ENCODE measurements around the gene ABCA7.

The ABCA7 gene

DNA sequence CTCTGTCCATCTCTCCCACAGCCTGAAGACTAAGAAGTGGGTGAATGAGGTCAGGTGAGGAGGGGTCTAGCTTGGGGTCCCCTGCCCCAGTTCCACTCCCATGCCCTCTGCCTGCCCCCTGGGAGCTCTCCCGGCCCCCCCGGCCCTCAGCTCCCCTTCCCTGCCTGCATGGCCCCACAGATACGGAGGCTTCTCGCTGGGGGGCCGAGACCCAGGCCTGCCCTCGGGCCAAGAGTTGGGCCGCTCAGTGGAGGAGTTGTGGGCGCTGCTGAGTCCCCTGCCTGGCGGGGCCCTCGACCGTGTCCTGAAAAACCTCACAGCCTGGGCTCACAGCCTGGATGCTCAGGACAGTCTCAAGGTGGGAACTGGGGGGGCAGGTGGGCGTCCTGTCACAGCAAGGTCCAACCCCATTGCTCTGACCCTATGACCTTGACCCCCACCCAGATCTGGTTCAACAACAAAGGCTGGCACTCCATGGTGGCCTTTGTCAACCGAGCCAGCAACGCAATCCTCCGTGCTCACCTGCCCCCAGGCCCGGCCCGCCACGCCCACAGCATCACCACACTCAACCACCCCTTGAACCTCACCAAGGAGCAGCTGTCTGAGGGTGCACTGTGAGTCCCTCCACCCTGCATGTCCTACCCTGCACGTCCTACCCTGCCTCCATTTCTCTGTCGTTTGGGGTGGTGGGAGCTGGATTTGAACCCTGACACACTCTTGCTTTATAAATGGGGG lies 16.1 kb downstream of the ABCA7 start:
- no peak for DNase-seq (ENCODE audit: low spot score)

DNA sequence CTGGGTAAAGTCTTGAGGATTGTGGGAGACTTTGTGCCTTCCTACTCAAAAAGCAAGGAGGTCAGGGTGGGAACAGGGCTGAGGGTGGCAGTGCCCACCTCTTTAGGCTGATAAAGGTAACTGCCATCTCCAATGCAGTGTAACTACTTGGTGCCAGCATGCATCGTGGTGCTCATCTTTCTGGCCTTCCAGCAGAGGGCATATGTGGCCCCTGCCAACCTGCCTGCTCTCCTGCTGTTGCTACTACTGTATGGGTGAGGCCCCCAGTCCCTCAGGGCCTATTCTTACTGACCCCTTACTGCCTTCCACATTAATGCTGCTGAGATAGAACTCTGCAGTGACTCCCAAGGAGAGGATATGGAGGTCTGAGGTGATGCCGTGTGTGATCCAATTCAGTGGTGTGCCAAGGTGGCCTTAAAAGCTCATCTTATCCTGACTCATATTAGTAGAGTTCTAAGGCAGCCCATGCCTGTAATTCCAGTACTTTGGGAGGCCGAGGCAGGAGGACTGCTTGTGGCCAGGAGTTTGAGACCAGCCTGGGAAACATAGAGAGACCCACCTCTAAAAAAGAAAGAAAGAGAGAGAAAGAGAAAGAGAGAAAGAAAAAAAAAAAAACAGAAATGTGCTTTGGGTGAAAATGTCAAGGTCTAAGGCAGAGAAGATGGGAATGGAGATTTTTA lies 17.4 kb downstream of the ABCA7 start:
- DNase-seq (ENCODE audit: low spot score), result no peak

DNA sequence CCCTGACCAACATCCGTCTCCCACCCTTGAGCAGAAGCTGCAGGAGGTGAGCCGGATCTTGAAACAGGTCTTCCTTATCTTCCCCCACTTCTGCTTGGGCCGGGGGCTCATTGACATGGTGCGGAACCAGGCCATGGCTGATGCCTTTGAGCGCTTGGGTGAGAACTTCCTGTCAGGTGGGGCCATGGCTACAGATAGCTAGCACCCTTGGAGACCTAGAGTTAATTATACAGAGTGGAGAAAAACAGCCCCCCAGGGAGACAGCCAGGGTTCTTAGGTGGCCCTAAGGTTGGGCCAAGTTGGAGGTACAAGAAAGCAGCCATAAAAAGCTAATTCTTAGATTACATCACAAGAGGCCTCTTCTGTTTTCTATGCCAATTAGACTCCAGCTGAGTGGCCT lies 18.2 kb downstream of the ABCA7 start:
- DNase-seq (ENCODE audit: low spot score), result no peak

DNA sequence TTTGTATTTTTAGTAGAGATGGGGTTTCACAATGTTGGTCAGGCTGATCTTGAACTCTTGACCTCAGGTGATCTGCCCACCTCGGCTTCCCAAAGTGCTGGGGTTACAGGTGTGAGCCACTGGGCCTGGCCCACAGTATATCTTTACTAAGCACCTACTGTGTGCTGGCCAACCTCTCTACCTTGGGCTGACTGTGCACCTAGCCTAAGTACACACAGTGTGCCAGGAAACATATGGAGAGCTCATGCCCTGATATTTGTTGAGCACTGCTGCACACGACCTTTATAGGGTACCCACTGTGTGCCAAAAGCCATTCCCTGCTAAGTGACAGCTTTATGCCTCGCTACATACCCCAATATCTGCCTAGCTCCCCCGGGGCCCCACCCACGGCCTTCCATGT lies 20.8 kb downstream of the ABCA7 start:
- no peak for DNase-seq (ENCODE audit: low spot score)

DNA sequence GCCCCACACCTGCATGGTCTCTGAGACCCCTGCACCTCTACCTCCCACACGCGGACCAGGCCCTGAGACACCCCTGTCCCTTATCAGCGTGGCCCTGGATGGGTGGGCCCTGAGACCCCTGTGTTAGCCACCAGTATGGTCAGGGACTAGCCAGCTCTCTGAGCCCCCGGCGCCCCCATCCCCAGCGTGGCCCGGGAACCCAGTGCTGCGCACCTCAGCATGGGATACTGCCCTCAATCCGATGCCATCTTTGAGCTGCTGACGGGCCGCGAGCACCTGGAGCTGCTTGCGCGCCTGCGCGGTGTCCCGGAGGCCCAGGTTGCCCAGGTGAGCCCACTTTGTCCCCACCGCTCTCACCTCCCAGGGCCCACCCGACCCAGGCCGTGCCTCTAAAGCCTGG lies 22.1 kb downstream of the ABCA7 start:
- no peak for DNase-seq (ENCODE audit: low spot score)

DNA sequence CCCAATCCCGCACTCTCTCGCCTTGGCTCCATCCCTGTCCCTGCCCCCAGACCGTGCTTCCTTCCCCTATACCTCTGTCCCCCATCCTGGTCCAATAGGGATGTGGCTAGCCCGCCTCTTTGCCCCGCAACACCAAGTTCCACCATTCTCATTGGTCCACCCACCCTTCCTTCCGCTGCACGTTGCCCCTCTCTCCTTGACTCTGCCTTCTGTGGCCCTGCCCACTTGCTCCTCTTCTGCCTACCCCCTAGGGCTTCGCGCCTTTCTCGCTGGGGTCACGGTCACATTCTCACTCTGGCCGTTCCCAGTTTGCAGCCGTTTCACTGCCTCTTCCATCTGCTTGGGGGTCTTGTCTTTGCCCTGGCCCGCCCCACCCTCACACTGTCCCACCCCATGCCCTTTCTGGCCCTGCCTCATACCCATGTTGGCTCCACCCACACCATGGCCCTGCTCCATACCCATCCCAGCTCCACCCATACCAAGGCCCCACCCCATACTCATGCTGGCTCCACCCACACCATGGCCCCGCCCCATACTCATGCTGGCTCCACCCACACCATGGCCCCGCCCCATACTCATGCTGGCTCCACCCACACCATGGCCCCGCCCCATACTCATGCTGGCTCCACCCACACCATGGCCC lies 22.6 kb downstream of the ABCA7 start:
- no peak for DNase-seq (ENCODE audit: low spot score)

DNA sequence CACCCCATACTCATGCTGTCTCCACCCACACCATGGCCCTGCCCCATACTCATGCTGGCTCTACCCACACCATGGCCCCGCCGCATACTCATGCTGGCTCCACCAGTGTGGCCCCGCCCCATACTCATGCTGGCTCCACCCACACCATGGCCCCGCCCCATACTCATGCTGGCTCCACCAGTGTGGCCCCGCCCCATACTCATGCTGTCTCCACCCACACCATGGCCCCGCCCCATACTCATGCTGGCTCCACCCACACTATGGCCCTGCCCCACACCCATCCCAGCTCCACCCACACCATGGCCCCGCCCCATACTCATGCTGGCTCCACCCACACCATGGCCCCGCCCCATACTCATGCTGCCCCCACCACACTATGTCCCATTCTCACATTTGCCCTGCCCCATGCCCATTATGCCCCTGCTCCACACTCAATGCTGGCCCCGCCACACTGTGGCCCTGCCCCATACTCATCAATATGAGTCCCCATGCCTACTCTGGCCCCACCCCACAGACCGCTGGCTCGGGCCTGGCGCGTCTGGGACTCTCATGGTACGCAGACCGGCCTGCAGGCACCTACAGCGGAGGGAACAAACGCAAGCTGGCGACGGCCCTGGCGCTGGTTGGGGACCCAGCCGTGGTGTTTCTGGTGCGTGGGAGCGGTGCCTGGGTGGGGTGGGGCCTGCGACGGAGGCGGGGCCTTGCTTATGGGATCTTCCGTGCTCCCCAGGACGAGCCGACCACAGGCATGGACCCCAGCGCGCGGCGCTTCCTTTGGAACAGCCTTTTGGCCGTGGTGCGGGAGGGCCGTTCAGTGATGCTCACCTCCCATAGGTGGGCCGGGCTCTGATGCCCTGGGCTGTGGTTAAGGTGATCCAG lies 23.4 kb downstream of the ABCA7 start:
- DNase-seq (ENCODE audit: low spot score), result no peak

DNA sequence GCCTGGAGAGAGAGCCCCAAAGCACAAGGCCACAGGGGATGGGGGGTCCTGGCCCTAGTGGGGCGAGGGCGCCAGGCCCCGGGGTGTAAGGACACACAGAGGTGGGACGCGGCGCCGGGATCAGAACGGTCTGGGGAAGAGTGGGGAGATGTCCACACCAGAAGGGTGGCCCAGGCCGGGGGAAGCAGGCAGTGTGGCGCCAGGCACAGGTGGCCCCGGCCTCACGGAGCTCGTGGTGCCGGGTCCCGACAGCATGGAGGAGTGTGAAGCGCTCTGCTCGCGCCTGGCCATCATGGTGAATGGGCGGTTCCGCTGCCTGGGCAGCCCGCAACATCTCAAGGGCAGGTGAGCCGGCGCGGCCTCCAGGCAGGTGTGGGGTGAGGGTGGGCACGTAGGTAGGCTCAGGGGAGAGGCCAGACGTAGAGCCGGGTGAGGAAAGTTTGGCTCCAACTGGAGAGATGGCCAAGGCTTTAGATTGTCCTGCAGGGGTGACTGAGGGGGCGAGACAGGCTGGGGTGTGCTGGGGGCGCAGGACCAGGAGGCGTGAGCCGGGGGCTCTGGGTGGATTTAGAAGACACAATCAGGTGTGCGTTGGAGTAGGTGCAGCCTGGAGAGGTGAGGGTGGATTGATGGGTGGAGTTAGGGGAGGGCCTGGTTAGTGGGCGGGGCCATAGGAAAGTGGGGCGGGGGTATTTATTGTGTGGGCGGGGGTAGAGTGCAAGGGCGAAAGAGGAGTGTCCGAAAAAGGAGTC lies 24.2 kb downstream of the ABCA7 start:
- DNase-seq (ENCODE audit: low spot score), result no peak

DNA sequence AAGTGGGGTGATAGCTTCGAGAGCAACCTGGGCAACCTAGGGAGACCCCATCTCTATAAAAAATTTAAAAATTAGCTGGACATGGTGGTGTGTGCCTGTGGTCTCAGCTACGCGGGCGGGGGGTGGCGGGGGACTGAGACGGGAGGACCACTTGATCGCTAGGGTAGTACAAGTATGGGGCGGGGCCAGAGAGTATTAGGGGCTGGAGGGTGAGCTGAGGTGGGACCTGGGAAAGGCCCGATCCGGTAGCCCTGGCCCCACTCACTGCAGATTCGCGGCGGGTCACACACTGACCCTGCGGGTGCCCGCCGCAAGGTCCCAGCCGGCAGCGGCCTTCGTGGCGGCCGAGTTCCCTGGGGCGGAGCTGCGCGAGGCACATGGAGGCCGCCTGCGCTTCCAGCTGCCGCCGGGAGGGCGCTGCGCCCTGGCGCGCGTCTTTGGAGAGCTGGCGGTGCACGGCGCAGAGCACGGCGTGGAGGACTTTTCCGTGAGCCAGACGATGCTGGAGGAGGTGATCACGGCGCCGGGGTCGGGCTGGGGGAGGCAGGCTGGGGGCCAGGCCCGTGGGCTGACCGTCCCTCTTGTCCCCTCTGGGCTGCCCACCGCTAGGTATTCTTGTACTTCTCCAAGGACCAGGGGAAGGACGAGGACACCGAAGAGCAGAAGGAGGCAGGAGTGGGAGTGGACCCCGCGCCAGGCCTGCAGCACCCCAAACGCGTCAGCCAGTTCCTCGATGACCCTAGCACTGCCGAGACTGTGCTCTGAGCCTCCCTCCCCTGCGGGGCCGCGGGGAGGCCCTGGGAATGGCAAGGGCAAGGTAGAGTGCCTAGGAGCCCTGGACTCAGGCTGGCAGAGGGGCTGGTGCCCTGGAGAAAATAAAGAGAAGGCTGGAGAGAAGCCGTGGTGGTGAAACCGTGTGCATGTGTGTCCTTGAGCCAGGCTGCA lies 25.0 kb downstream of the ABCA7 start:
- peak; percentile 96 for DNase-seq (ENCODE audit: low spot score)

DNA sequence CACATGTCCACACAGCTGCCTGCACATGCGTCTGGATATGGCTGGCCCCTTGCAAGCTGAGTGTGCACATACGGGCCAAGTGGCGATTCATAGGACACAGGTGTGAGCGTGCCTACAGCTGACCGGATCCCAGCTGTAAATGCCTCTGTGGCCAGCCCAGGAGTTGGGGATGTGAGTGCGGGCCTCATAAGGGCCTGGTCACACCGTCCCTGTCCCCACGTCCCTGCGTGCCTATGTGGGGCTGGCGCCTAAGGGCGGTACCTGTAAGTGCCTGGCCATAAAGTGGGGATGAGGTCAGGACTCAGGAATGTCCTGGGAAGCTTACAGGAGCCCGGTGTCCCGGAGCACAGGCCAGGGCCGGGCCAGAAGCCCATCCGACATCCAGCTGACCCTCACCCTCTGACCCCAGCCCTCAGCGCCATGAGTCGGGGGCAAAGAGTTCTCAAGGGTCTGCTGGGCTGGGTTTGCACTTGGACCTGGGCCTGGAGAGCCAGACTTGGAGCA lies 25.8 kb downstream of the ABCA7 start:
- DNase-seq (ENCODE audit: low spot score), result peak; percentile 83

DNA sequence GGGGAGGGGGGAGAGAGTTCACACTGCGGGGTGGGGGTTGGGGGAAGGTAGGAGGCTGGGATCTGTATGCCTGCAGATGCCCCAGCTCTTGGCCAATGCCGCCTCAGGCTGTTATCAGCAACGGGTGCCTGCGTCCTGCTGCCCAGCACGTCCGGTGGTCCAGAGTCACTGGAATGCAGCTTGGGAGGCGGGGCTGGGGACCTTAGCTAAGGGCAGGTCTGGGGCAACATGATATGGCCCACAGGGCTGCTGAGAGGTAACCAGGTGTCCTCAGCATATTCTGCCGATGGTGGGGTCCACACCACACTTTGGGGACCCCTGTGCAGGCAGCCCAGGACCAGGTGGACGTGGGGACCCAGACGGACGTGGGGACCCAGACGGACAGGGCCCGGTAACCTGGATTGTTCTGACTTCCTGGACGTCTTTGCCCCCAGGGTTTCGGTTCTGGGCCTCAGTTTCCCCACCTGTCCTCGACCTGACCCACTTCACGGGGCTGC lies 26.4 kb downstream of the ABCA7 start:
- DNase-seq (ENCODE audit: low spot score), result peak; percentile 77

DNA sequence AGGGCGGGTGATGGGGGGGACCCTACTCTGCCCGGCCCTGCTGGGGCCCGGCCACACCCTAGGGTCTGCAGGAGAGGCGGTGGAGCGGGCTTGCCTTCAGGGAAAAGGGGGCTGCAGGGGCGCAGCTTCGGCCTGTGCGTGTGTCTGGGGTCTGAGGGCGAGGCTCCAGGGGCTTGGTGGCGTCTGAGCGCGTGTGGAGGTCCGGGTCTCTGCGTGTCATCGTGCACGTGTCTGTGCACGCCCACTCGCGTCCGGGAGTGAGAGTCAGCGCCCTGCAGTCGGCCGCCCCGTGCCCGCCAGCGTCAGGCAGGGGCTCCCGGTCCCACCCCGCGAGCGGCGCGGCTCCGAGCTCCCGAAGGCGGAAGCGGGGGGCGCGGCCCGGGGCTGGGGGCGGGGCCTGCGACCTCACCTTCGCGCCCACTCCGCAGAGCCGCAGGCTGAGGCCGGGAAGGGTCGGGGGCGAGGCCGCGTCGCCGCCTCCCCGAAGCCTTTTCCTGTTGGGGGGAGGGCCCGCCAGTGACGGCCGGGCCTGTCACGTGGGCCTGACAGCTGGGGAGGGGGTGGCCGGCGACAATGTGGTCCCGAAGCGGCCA lies 26.9 kb downstream of the ABCA7 start, which contains the start of gene ARHGAP45:
Gene ARHGAP45 (plus strand): TSS at position 420 of the 593 bp plus-strand sequence. CDS start 239 bp downstream, outside the sequence.
- DNase-seq (ENCODE audit: low spot score), result peak; percentile 72

DNA sequence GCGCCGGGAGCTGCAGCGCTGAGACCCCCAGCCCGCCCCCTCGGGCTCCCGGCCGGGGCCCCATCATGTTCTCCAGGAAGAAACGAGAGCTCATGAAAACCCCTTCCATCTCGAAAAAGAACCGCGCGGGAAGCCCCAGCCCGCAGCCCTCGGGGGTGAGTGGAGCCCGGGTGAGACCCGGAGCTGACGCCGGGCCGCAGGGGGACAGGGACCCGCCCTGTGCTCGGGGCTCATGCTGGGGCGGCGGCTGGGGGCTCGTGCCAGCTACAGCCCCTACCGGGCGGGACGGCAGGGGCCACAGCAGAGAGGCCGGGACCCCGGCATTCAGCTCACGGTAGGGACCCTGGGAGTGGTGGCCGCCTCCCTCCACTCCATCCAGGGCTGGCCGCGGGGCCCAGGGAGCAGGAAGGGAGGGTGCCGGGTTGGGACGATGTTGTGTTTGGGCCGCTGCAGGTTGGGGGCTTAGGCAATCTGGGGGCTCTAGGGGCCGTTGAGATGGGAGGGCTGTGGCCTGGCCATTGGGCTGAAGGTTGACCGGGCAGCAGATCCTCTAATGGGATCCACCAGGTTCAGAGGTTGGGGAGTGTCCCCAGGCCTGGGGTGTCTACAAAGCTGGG lies 27.5 kb downstream of the ABCA7 start:
- no peak for DNase-seq (ENCODE audit: low spot score)

DNA sequence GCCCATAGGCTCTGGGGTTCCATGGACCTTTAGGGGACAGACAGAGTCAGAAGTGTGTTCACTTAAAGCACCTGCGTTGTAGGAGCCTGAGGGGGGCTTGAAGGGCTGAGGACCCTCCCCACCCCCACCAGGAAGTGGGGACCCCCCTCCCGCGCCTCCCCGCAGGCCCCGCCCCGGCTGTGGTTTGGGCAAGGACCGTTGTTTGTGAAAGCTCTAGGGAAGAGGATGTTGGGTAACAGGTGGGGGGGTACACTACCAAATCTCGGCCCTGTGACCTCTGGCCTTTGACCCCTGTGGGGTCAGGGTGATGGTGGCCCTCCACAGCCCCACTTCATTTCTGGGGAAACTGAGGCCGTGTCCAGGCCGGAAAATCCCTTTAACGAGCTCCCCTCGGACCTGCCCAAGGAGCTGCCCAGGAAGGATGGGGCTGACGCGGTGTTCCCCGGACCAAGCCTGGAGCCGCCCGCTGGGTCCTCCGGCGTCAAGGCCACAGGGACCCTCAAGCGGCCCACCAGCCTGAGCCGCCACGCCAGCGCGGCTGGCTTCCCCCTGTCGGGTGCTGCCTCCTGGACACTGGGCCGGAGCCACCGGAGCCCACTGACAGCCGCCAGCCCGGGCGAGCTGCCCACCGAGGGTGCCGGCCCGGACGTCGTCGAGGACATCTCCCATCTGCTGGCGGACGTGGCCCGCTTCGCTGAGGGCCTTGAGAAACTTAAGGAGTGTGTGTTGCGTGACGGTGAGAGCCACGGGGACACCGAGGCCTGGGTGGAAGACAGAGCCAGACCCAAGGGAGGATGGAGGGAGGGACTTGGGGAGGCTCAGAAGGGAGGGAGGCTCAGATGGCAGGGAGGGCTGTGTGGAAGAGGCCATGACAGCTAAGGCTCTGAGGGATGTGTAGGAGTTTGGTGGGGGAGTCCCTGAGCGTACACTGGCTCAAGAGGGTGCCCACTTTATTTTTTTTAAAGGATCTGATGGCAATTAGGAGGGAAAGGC lies 28.4 kb downstream of the ABCA7 start:
- no peak for DNase-seq (ENCODE audit: low spot score)

DNA sequence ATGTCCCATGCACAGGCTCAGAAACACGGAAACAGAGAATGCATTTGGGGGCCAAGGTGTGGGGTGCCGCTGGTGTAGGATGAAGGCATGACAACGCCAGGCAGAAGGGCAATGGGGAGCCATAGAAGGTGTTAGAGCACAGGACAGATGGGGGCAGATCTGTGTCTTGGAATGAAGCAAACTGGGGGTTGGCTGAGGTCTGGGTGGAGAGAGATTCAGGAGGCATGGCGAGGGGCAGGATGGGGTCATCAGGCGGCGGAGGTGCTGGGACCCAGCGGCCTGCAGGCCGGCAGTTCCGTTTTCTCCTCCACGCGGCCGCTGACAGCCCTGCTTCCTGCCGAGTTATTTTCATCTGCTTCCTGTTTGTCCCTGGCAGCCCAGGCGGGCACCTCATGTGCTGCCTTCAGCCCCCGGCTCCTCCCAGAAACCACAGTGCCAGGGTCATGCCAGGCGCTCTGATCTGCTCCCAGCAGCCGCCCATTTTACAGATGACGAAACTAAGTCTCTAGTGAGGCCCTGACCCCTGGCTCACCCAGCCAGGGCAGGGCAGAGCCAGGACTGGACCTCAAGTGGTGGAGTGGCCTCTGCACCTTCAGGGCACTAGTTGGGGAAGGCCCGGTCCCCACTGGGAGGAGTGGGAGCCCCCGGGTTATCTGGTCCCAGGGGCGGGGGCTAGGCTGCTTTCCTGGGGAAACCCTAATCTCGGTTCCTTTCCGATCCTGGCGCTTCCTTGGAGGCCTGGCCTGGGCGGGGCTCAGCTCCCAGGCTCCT lies 29.3 kb downstream of the ABCA7 start:
- DNase-seq (ENCODE audit: low spot score), result no peak

DNA sequence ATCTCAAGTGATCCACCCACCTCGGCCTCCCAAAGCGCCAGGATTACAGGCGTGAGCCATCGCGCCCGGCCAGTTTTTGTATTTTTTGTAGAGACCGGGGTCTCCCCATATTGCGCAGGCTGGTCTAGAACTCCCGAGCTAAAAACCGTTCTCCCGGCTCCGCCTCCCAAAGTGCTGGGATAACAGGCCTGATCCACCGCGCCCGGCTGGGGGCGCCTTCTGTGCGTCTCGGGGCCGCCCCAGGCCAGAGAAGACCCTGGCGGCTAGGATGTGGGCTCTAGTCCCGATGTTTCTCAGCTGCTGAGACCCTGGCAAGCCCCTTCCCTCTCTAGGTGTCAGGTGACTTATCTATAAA lies 30.6 kb downstream of the ABCA7 start:
- no peak for DNase-seq (ENCODE audit: low spot score)

All from HuH-7.5 (cell line).